DMS 273 (cell line): ENCODE measurements around the gene HK3.

Source experiments
- DNase-seq: peaks from one replicate; lab custom pipeline; 2025; ENCODE audit not compliant: unreplicated experiment; lab: John Stamatoyannopoulos, UW

The HK3 gene

GRCh38 chr5:176902102-176902814, 3.1 kb upstream of the HK3 start:
- DNase-seq = no peak

- no peak for DNase-seq
These were observed 2.3 kb upstream of the HK3 start for GRCh38 chr5:176901260-176902101.

- DNase-seq = no peak
These were observed 1.6 kb upstream of the HK3 start for GRCh38 chr5:176900780-176901204.

DNA sequence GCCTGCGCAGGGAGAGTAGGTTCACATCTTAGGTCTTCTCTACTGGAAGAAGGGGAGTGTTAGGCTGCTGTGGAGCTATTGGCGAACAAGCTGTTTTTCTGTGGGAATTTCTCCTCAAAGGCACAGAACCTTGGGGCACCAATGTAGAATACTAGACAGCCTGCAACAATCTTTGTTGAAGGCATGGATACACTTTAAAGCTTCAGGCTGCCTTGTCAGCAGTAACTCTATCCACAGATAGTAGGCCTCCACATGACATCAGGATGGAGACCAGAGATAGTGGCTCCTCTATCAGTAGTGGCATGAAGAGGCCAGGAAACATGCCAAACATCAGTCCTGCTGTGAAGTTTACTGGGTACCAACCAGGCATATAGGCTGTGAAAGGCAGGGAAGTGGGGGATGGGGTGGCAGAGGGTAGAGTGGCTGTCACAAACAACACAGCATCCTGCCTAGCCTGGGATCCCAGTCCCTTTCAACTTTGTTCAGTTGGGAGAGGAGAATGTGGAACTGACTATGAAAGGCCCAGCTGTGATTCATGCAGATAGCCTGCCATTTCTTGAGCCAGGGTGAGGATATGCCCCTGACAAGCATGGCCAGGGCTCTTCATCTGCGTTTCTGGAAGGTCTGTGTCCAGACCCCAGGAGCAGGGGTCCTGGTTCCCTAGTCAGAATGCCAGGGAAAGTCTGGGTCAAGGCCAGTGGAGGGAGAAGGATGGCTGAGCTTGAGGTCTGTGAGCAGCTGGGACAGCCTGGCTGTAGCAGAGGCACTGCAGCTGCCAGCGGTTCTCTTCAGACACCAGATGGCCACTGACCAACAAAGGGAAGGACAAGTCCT, 1.0 kb upstream of the HK3 start:
- DNase-seq = no peak

- DNase-seq = no peak
These were observed 1.9 kb downstream of the HK3 start for GRCh38 chr5:176897263-176897662.

- no peak for DNase-seq
These were observed 3.3 kb downstream of the HK3 start for GRCh38 chr5:176895831-176896230.

GRCh38 chr5:176894298-176894697, 4.8 kb downstream of the HK3 start:
- no peak for DNase-seq

DNA sequence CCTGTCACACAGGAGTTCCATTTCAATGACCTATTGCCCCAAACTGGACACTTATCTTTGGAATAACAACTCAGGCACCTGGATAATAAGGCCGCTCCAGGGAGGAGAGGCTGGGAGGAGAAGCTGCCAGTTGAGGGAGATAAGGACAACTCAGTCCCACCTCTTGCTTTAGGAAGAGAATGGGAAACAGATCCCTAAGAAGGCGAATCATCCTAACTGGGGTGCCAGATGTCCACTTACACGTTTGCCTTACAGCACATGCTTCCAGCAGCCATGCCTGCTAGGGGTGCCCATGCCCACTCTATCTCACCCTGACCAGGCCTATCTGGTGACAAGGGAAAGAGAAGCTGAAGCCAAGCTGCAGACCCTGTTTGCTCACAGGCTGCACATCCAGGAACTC, 6.5 kb downstream of the HK3 start:
- DNase-seq = no peak

DNA sequence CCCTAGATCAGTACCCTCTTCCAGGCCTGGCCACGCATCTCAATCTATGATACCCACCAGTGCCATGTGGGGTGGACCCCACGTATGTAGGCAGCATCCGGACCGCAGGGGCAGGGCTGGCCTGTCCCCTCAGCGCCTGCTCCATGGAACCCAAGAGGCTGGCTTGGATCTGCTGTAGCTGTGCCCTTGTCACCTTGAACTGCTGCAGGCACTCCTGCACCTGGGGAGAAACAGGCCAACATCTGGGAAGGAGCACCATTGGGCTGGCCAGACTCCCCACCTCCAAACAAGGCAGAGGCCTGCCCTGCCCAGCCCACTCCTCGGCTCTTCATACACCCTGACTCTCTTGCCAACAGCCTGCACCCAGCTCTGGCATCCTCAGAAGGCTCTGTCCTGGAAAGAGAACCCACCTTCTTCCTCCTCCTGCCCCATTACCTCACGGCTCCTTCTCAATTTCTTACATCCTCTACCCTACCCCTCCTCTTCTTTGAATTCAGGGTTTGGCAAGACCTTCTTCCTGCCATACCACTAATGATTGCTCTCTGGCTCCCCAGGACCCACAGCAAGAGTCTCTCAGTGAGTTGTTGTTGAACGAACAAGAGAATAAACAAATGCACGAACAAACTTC, 7.7 kb downstream of the HK3 start:
- no peak for DNase-seq

GRCh38 chr5:176890455-176891330, 8.5 kb downstream of the HK3 start:
- no peak for DNase-seq

DNA sequence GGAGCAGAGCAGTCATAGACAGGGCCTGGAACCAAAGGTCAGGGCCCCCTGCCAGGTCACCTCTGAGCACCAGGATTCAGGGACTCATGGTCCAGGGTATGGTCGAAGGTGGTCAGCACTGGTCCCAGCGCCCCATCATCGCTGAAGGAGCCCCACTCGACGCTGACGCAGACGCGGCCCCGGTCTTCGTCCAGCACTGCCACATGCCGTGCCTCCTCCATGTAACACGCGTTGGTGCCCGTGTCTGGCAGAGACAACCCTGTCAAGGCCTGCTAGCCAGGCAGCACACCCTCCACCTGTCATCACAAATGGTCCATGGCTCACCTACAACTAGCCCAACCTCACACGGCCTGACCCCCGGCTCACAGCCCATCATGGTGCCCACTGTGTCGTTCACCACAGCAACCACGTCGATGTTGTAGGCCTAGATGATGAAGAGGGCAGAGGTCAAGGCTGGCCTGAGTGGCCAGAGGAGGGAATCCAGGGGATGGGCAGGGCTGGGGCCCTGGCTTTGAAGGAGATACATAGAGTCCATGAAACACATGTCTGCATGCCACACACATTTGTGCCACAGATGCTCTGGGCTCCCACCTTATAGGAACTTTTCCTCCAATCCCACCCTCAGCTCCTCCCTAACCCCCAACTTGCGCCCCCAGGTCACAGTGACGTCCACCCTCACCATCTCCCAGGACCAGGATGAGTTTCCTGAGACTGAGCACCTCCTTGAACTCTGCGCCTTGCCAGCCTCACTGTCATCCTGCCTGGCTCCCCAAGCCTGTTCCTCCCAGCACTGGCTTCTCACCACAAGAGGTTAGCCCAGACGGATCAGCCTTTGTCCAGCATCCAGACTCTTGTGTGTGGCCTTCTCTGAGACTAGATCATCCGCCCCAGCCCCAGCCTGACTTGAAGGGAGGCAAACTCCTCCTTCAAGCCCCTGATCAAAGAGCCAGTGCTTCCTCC, 9.5 kb downstream of the HK3 start:
- no peak for DNase-seq

GRCh38 chr5:176888865-176889165, 10.3 kb downstream of the HK3 start:
- DNase-seq = no peak

- DNase-seq = no peak
These were observed 10.9 kb downstream of the HK3 start for GRCh38 chr5:176888016-176888864.

DNA sequence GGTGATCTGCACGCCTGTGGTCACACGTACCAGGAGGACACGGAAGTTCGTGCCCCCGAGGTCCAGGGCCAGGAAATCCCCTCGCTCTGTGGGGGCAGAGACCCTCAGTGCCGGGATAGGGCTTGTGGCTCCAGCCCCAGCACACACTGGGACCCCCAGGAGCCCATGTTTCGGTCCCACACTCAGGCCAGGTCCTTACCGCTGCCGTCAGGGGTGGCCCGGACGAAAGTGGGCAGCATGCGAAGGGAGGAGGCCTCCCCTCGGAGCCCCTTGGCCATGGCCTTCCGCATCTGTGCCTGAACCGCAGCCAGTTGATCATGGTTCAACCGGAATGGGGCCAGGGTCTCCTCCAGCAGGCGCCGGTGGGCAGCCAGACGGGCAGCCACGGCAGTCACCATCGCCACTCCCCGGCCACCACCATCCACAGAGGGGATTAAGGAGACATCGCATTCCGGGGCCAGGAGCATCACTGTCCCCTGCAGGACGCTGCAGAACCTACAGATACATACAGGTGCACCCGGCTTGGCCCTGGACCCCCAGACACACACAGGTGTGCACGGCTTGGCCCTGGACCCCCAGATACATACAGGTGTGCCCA, 11.8 kb downstream of the HK3 start:
- no peak for DNase-seq

GRCh38 chr5:176886336-176887251, 12.6 kb downstream of the HK3 start:
- DNase-seq = no peak

DNA sequence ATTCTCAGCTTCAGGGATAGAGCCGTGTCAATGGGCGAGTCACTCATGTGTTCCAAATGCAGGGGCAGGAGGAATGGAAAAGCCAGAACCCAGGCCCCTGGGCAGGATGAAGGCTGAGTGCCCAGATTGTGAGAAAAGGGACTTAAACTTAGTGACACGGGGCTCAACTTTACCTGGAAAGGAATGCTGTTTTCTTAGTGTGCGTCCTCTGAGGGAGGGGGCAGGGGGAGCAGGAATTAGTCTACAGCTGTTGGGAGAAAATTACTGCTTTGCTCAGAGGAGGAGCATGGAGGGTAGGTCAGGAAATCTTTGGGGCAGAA, 14.6 kb downstream of the HK3 start:
- DNase-seq = no peak
